SK-MEL-5 (cell line): ENCODE results near the gene MRPS9. TPM values are rescaled to one million over a fixed set of nuclear protein-coding genes. Genes with fewer than 3 reads are reported as not detected.
A peak's percentile ranks its signal among the peaks of the same experiment; 100 is the strongest.

ENCODE experiments used
- DNase-seq: peaks from one replicate; pipeline ENCODE4 v3.0.0-alpha.2; 2016; ENCODE audit warnings: low read depth, low spot score
- in situ Hi-C: cut with HindIII; loops from 2 replicates; pipeline ENCODE4 v1.10.0; 2016; ENCODE audit warnings: low sequenced_read_pairs, high pct_unique_total_duplicates, low pct_unique_long_range_greater_than_20kb
- total RNA-seq: library from RNA; depleted of rRNA; stranded (reverse); fragments of >200 nt; shearing (Covaris generic); gene quantifications from 2 replicates; pipeline ENCODE4 v1.2.3, GENCODE V29; 2014

MRPS9 gene
- total RNA-seq, 1 experiment from 2014 or later: 29.1 TPM

GRCh38 chr2:105110295-105110829 lies 72.5 kb downstream of the MRPS9 start:
- no peak for DNase-seq
- in situ Hi-C loops: no loop called here

GRCh38 chr2:105111365-105112150 lies 73.7 kb downstream of the MRPS9 start:
- DNase-seq: no peak
- in situ Hi-C loops: no loop called here

GRCh38 chr2:105112345-105112744 lies 74.5 kb downstream of the MRPS9 start:
- in situ Hi-C loops: no loop called here
- DNase-seq: no peak

- DNase-seq: peak; percentile 4
- in situ Hi-C loops: no loop called here
These were observed 75.9 kb downstream of the MRPS9 start for GRCh38 chr2:105113616-105114291.

GRCh38 chr2:105114551-105114950 lies 76.7 kb downstream of the MRPS9 start:
- in situ Hi-C loops: no loop called here
- peak; percentile 70 for DNase-seq

GRCh38 chr2:105116348-105116747 lies 78.5 kb downstream of the MRPS9 start:
- in situ Hi-C loops: no loop called here
- no peak for DNase-seq

- in situ Hi-C loops: no loop called here
- no peak for DNase-seq
These were observed 79.7 kb downstream of the MRPS9 start for GRCh38 chr2:105117565-105117964.

- no peak for DNase-seq
- in situ Hi-C loops: no loop called here
These were observed 81.1 kb downstream of the MRPS9 start for GRCh38 chr2:105118960-105119359.

GRCh38 chr2:105121434-105121833 lies 83.6 kb downstream of the MRPS9 start:
- no peak for DNase-seq
- in situ Hi-C loops: no loop called here

GRCh38 chr2:105125428-105125827 lies 87.6 kb downstream of the MRPS9 start:
- peak; percentile 57 for DNase-seq
- in situ Hi-C loops: no loop called here

GRCh38 chr2:105125920-105126319 lies 88.1 kb downstream of the MRPS9 start:
- in situ Hi-C loops: no loop called here
- DNase-seq: no peak

GRCh38 chr2:105126336-105126735 lies 88.5 kb downstream of the MRPS9 start:
- in situ Hi-C loops: no loop called here
- no peak for DNase-seq

- no peak for DNase-seq
- in situ Hi-C loops: no loop called here
These were observed 89.5 kb downstream of the MRPS9 start for GRCh38 chr2:105127289-105127915.

GRCh38 chr2:105129722-105130232 lies 91.9 kb downstream of the MRPS9 start:
- DNase-seq: peak; percentile 96
- in situ Hi-C loops: no loop called here

- in situ Hi-C loops: no loop called here
- DNase-seq: no peak
These were observed 92.7 kb downstream of the MRPS9 start for GRCh38 chr2:105130546-105130945.

- no peak for DNase-seq
- in situ Hi-C loops: no loop called here
These were observed 96.2 kb downstream of the MRPS9 start for GRCh38 chr2:105134081-105134480.

- in situ Hi-C loops: no loop called here
- no peak for DNase-seq
These were observed 97.6 kb downstream of the MRPS9 start for GRCh38 chr2:105135436-105135835.

GRCh38 chr2:105136394-105136793 lies 98.5 kb downstream of the MRPS9 start:
- in situ Hi-C loops: no loop called here
- DNase-seq: no peak
